Neural progenitor cell (in vitro differentiated cells): ENCODE data around the gene ORM1. TPM values are rescaled to one million over a fixed set of nuclear protein-coding genes. Genes with fewer than 3 reads are reported as not detected.
"Not testable (repeated sequence)": the region's sequence is repeated elsewhere in the genome, so short reads cannot be mapped to it uniquely, and the experiment has no call there.

ENCODE experiments used
- DNase-seq: peaks from one replicate; pipeline ENCODE4 v3.0.0-alpha.2; 2016; ENCODE audit warnings: low spot score
- H2AFZ ChIP-seq: fragments of 200-600 bp; sonication (generic); replicated peaks from 2 replicates; pipeline ENCODE4 v1.6.1; 2016; ENCODE audit warnings: antibody characterized with exemption
- H3F3A ChIP-seq: fragments of 200-600 bp; sonication (generic); 2 replicates; pipeline ENCODE4 v1.6.1; 2016; ENCODE audit warnings: antibody characterized with exemption, low read depth
- H3K27ac ChIP-seq: fragments of 200-600 bp; sonication (generic); 2 replicates; pipeline ENCODE4 v1.5.1; 2016; ENCODE audit warnings: mild to moderate bottlenecking
- H3K27me3 ChIP-seq: fragments of 200-600 bp; sonication (generic); 2 replicates; pipeline ENCODE4 v1.6.1; 2016; ENCODE audit warnings: mild to moderate bottlenecking, moderate library complexity
- H3K36me3 ChIP-seq: fragments of 200-600 bp; sonication (generic); 2 replicates; pipeline ENCODE4 v1.5.1; 2016
- H3K4me1 ChIP-seq: fragments of 200-600 bp; sonication (generic); 2 replicates; pipeline ENCODE4 v1.6.1; 2016; ENCODE audit warnings: mixed run types
- H3K4me2 ChIP-seq: fragments of 200-600 bp; sonication (generic); 2 replicates; pipeline ENCODE4 v1.6.1; 2016
- H3K4me3 ChIP-seq: fragments of 200-600 bp; sonication (generic); 2 replicates; pipeline ENCODE4 v1.5.1; 2016
- H3K79me2 ChIP-seq: fragments of 200-600 bp; sonication (generic); 2 replicates; pipeline ENCODE4 v1.6.1; 2016; ENCODE audit warnings: low read depth
- H3K9ac ChIP-seq: fragments of 200-600 bp; sonication (generic); 2 replicates; pipeline ENCODE4 v1.6.1; 2016
- H3K9me3 ChIP-seq: fragments of 200-600 bp; sonication (generic); 2 replicates; pipeline ENCODE4 v1.5.1; 2016; ENCODE audit warnings: low read depth
- H4K20me1 ChIP-seq: fragments of 200-600 bp; sonication (generic); 2 replicates; pipeline ENCODE4 v1.6.1; 2016; ENCODE audit warnings: low read depth
- H3K27ac Mint-ChIP-seq: 3 replicates; pipeline ENCODE4 v1.8.0; 2021; ENCODE audit warnings: mixed read lengths
- H3K27me3 Mint-ChIP-seq: 2 replicates; pipeline ENCODE4 v1.8.0; 2022; ENCODE audit warnings: low read depth, mild to moderate bottlenecking, inconsistent platforms, moderate library complexity, mixed read lengths; ENCODE audit not compliant: insufficient read depth
- H3K36me3 Mint-ChIP-seq: 3 replicates; pipeline ENCODE4 v1.8.0; 2021; ENCODE audit warnings: mixed read lengths
- H3K4me1 Mint-ChIP-seq: 3 replicates; pipeline ENCODE4 v1.8.0; 2021; ENCODE audit warnings: mixed read lengths
- H3K4me3 Mint-ChIP-seq: 3 replicates; pipeline ENCODE4 v1.8.0; 2021; ENCODE audit warnings: mild to moderate bottlenecking, moderate library complexity, mixed read lengths
- H3K9me3 Mint-ChIP-seq: 3 replicates; pipeline ENCODE4 v1.8.0; 2020; ENCODE audit warnings: mixed read lengths
- CTCF ChIP-seq: fragments of 200-600 bp; sonication (generic); IDR thresholded peaks from 2 replicates; pipeline ENCODE4 v1.5.1; 2017; ENCODE audit warnings: antibody characterized with exemption, mild to moderate bottlenecking
- EZH2 ChIP-seq: fragments of 200-600 bp; sonication (generic); IDR thresholded peaks from 2 replicates; pipeline ENCODE4 v1.6.1; 2017; ENCODE audit warnings: antibody characterized with exemption, mild to moderate bottlenecking, moderate library complexity
- EZH2phosphoT487 ChIP-seq: fragments of 200-600 bp; sonication (generic); IDR thresholded peaks from 2 replicates; pipeline ENCODE4 v1.6.1; 2017; ENCODE audit warnings: antibody characterized with exemption
- total RNA-seq: library from RNA; depleted of rRNA; stranded (reverse); fragments of >200 nt; gene quantifications from 2 replicates; pipeline ENCODE4 v1.2.3, GENCODE V29; 2015; ENCODE audit warnings: low replicate concordance

The ORM1 gene
- total RNA-seq, 1 donor from 2014 or later, result not detected

GRCh38 chr9:114327749-114328148 lies 4.9 kb downstream of the ORM1 start:
- Histone ChIP-seq H3K4me3 (no peak overlapping the region), H4K20me1 (no peaks in the 10 kb centered on the region), H3K79me2 (no peaks in the 10 kb centered on the region), H3K9ac (no peak overlapping the region), H3K9me3 (no peaks in the 10 kb centered on the region), H3K4me2 (no peak overlapping the region), H3K4me1 (no peaks in the 10 kb centered on the region), H3K27ac (no peak overlapping the region), H3K36me3 (no peaks in the 10 kb centered on the region), H2AFZ (no peak overlapping the region), H3K27me3 (no peaks in the 10 kb centered on the region), H3F3A (no peaks in the 10 kb centered on the region)
- peak; percentile 15 for DNase-seq
- no peak overlapping the region for H3K27ac Mint-ChIP-seq
- TF ChIP-seq EZH2 (no peak), CTCF (no peak), EZH2phosphoT487 (no peak)
- no peak overlapping the region for H3K4me3 Mint-ChIP-seq
- H3K27me3 Mint-ChIP-seq, result no peaks in the 10 kb centered on the region
- H3K4me1 Mint-ChIP-seq, result no peaks in the 10 kb centered on the region
- H3K36me3 Mint-ChIP-seq, result no peaks in the 10 kb centered on the region
- no peaks in the 10 kb centered on the region for H3K9me3 Mint-ChIP-seq

GRCh38 chr9:114328357-114328820 lies 5.5 kb downstream of the ORM1 start:
- not testable (repeated sequence) for H3K4me1 ChIP-seq, H3K9me3 Mint-ChIP-seq, H3K36me3 ChIP-seq, H3K27ac ChIP-seq, H3K4me1 Mint-ChIP-seq, H2AFZ ChIP-seq, H3K4me3 ChIP-seq, H3K27me3 ChIP-seq, H3K27me3 Mint-ChIP-seq, H3K9me3 ChIP-seq, H3K9ac ChIP-seq, H3K36me3 Mint-ChIP-seq, H3K27ac Mint-ChIP-seq, H3K4me2 ChIP-seq, H3K79me2 ChIP-seq, H4K20me1 ChIP-seq, H3F3A ChIP-seq, H3K4me3 Mint-ChIP-seq
- DNase-seq, result peak; percentile 49

GRCh38 chr9:114328937-114329624 lies 6.2 kb downstream of the ORM1 start:
- H3K4me2 ChIP-seq, H3K9me3 Mint-ChIP-seq, H3K4me3 Mint-ChIP-seq, H3K36me3 ChIP-seq, H3K27me3 ChIP-seq, H4K20me1 ChIP-seq, H3K4me1 Mint-ChIP-seq, H3F3A ChIP-seq, H3K9ac ChIP-seq, H3K36me3 Mint-ChIP-seq, H3K9me3 ChIP-seq, DNase-seq, H3K27ac Mint-ChIP-seq, H3K27me3 Mint-ChIP-seq, H3K27ac ChIP-seq, H2AFZ ChIP-seq, H3K4me3 ChIP-seq, H3K79me2 ChIP-seq, H3K4me1 ChIP-seq: not testable (repeated sequence)

- H3K9ac ChIP-seq, H3K4me3 Mint-ChIP-seq, H3K36me3 ChIP-seq, H3K27ac ChIP-seq, H3K9me3 ChIP-seq, H3K4me3 ChIP-seq, H4K20me1 ChIP-seq, H3K4me2 ChIP-seq, H3K4me1 ChIP-seq, H3K4me1 Mint-ChIP-seq, H3K36me3 Mint-ChIP-seq, H3K9me3 Mint-ChIP-seq, H3K79me2 ChIP-seq, H3F3A ChIP-seq, DNase-seq, H3K27ac Mint-ChIP-seq, H3K27me3 Mint-ChIP-seq, H2AFZ ChIP-seq, H3K27me3 ChIP-seq: not testable (repeated sequence)
These were observed 6.7 kb downstream of the ORM1 start, which contains the start of gene ORM2 for GRCh38 chr9:114329625-114330022. TSS of gene ORM2 (plus strand) at chr9:114329869. CDS start at chr9:114329905, 36 bp downstream.

- Histone ChIP-seq H3K79me2 (no peaks in the 10 kb centered on the region), H3K27ac (no peak overlapping the region), H3F3A (no peaks in the 10 kb centered on the region), H4K20me1 (no peaks in the 10 kb centered on the region), H3K4me3 (no peak overlapping the region), H3K4me2 (no peak overlapping the region), H3K9ac (no peak overlapping the region), H3K9me3 (no peaks in the 10 kb centered on the region), H3K4me1 (no peaks in the 10 kb centered on the region), H2AFZ (no peak overlapping the region), H3K27me3 (no peaks in the 10 kb centered on the region), H3K36me3 (no peaks in the 10 kb centered on the region)
- DNase-seq, result no peak
- Mint-ChIP-seq H3K27me3 (no peaks in the 10 kb centered on the region), H3K36me3 (no peaks in the 10 kb centered on the region), H3K9me3 (no peaks in the 10 kb centered on the region), H3K4me3 (no peak overlapping the region), H3K4me1 (no peaks in the 10 kb centered on the region), H3K27ac (no peak overlapping the region)
- TF ChIP-seq CTCF (no peak), EZH2phosphoT487 (no peak), EZH2 (no peak)
These were observed 7.7 kb downstream of the ORM1 start for GRCh38 chr9:114330636-114331035.

- H2AFZ ChIP-seq, H3K4me3 ChIP-seq, H3K9ac ChIP-seq, H3F3A ChIP-seq, H3K27ac Mint-ChIP-seq, H3K27ac ChIP-seq, H3K4me3 Mint-ChIP-seq, H3K36me3 ChIP-seq, H4K20me1 ChIP-seq, DNase-seq, H3K4me1 Mint-ChIP-seq, H3K79me2 ChIP-seq, H3K4me2 ChIP-seq, H3K9me3 Mint-ChIP-seq, H3K36me3 Mint-ChIP-seq, H3K9me3 ChIP-seq, H3K4me1 ChIP-seq, H3K27me3 ChIP-seq, H3K27me3 Mint-ChIP-seq: not testable (repeated sequence)
These were observed 8.6 kb downstream of the ORM1 start for GRCh38 chr9:114331229-114332195.
